Kidney (tissue), 14 donors: ENCODE data around the gene PIP5K1C. TPM values are rescaled to one million over a fixed set of nuclear protein-coding genes. Genes with fewer than 3 reads are reported as not detected.
"Not testable (repeated sequence)": the region's sequence is repeated elsewhere in the genome, so short reads cannot be mapped to it uniquely, and the experiment has no call there.

Source experiments
- DNase-seq, 5 donors: peaks; one replicate each; pipeline ENCODE4 v3.0.0-alpha.2; 2013 to 2020
- FAIRE-seq: peaks from 2 replicates; lab custom pipeline; 2012; peaks lifted over from hg19 to GRCh38; lab: Jason Lieb, UNC
- H3K27ac ChIP-seq, 2 donors: one replicate each; pipeline ENCODE4 v1.7.0; 2013; ENCODE audit warnings: low read depth in 2 of 2, low read length in 2 of 2, inconsistent platforms in 1 of 2
- H3K27me3 ChIP-seq: one replicate; pipeline ENCODE4 v1.7.1; 2013; ENCODE audit warnings: low read length, inconsistent platforms; ENCODE audit not compliant: control insufficient read depth, insufficient read depth
- H3K36me3 ChIP-seq, 3 donors: one replicate each; pipeline versions ENCODE4 v1.7.0 to v1.7.1; 2013; ENCODE audit warnings: low read length in 3 of 3, control low read depth in 1 of 3, inconsistent platforms in 1 of 3; ENCODE audit not compliant: insufficient read depth in 3 of 3, control insufficient read depth in 2 of 3
- H3K4me1 ChIP-seq, 3 donors: one replicate each; pipeline versions ENCODE4 v1.7.0 to v1.7.1; 2013; ENCODE audit warnings: low read length in 3 of 3, inconsistent platforms in 1 of 3, low read depth in 1 of 3; ENCODE audit not compliant: control insufficient read depth in 2 of 3, insufficient read depth in 2 of 3
- H3K4me3 ChIP-seq, 3 donors: one replicate each; pipeline versions ENCODE4 v1.7.0 to v1.8.1; 2013; ENCODE audit warnings: low read length in 3 of 3, control low read depth in 1 of 3, inconsistent platforms in 1 of 3
- H3K9ac ChIP-seq, 3 donors: one replicate each; pipeline versions ENCODE4 v1.7.0 to v1.7.1; 2013; ENCODE audit warnings: low read length in 3 of 3, control low read depth in 1 of 3, inconsistent platforms in 1 of 3
- H3K9me3 ChIP-seq, 3 donors: one replicate each; pipeline versions ENCODE4 v1.7.0 to v1.7.1; 2013; ENCODE audit warnings: low read length in 3 of 3, control low read depth in 1 of 3, inconsistent platforms in 1 of 3; ENCODE audit not compliant: control insufficient read depth in 2 of 3, insufficient read depth in 1 of 3
- intact Hi-C: fragments of 100-400 bp; cut with DNase I; formaldehyde crosslinking; loops from one replicate; pipeline ENCODE4 v1.11.1; 2022
- polyA plus RNA-seq: library from polyadenylated mRNA; stranded (reverse); fragments of 350-450 nt; fragmentation: Illumina TruSeq; extraction: RNeasy Lipid Tissue Mini Kit (QIAGEN cat#74804); gene quantifications from one replicate; pipeline ENCODE4 v1.2.3, GENCODE V29; 2014; ENCODE audit warnings: low read depth, low replicate concordance; ENCODE audit not compliant: insufficient read depth
- total RNA-seq: library from RNA; stranded (reverse); fragmentation: NEBNext Ultra II Directional; extraction: Animal tissue kit (Norgen Biotek cat#: 25700); gene quantifications from one replicate; pipeline ENCODE4 v1.2.1, GENCODE V29; 2021
- TF ChIP-seq, protein P1 (sequence below): IDR thresholded peaks from 3 replicates; pipeline ENCODE4 v1.5.1; 2012; ENCODE audit warnings: mild to moderate bottlenecking, moderate library complexity, borderline replicate concordance; ENCODE audit not compliant: insufficient read depth; ENCODE audit errors: extremely low read depth
- donor health status: control.
- donor health status: control.
- donor health status: control.
- donor health status: control.
- donor health status: control.
- donor health status: DM: yes; HTN: yes; CAD: no.
- donor health status: Normal renal cell carcinoma (clear cell type).

Gene PIP5K1C
- total and polyA plus RNA-seq, 2 donors from 2014 or later: 11.2 to 35.6 TPM

DNA sequence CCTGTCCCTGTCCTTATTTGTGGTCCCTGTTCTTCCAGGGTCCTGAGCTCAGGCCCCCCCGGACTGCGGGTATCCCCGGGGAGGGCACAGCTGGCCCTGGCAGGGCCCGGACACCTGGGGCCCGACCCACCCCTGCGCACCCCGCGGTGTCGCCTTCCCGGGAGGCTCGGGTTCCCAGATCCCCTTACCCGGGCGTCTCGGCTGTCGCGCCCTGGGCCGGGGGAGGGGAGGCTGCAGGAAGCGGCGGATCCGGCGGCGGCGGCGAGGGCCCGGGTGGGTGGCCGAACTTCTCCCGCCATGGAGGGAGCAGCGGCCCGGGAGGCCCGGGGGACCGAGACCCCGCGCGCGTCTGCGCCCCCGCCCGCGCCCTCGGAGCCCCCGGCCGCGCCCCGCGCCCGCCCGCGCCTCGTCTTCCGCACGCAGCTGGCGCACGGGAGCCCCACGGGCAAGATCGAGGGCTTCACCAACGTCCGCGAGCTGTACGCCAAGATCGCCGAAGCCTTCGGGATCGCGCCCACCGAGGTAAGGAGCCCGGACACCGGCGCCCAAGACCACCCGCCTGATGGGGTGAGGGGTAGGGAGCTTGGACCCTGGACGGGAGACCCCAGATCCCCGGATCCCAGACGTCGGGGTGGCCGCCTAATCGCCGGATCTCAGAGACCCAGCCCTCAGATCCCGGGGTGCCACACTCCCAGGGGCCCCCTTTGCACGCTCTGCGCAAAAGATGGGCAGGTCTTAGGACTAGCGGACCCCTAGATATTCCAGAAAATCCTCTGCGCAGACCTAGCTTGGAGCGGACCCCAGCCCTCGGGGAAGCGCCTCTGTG, 114.8 kb downstream of the PIP5K1C start, which contains the start of gene GIPC3:
TSS of gene GIPC3 (plus strand) at position 178 of the 826 bp plus-strand sequence. CDS start at position 298, 120 bp downstream.
- FAIRE-seq: no peak
- H3K27ac ChIP-seq: peak within 1 kb of the TSS in 1 of 2 donors; percentile 60

DNA sequence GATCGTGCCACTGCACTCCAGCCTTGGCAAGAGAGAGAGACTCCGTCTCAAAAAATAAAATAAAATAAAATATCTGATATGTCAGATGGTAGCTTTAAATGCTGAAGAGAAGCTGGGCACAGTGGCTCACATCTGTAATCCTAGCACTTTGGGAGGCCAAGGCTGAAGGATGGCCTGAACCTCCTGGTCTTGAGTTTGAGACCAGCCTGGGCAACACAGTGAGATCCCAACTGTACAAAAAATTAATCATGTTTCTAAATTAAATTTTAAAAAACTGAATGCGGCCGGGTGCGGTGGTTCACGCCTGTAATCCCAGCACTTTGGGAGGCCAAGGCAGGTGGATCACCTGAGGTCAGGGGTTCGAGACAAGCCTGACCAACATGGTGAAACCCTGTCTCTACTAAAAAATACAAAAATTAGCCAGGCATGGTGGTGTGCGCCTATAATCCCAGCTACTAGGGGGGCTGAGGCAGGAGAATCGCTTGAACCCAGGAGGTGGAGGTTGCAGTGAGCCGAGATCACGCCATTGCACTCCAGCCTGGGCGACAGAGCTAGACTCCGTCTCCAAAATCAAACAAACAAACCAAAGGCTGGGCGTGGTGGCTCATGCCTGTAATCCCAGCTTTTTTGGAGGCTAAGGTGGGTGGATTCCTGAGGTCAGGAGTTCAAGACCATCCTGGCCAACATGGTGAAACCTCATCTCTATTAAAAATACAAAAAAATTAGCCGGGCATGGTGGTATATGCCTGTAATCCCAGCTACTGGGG, 116.0 kb downstream of the PIP5K1C start:
- H3K4me3 ChIP-seq, H3K4me1 ChIP-seq, DNase-seq, FAIRE-seq, H3K27me3 ChIP-seq, H3K27ac ChIP-seq, H3K36me3 ChIP-seq, H3K9me3 ChIP-seq, intact Hi-C loops, H3K9ac ChIP-seq: not testable (repeated sequence)

More for the DNA sequence above, 114.8 kb downstream of the PIP5K1C start, which contains the start of gene GIPC3:
- intact Hi-C loops: no loop called here
- peak within 1 kb of the TSS in 1 of 3 donors; percentile 49 for H3K4me3 ChIP-seq
- H3K9me3 ChIP-seq: no peaks in the 10 kb centered on the region
- H3K9ac ChIP-seq: peak within 1 kb of the TSS in 2 of 3 donors; percentile 16 to 34
- H3K36me3 ChIP-seq: no peaks in the 10 kb centered on the region
- no peak for DNase-seq
- H3K4me1 ChIP-seq: no peaks in the 10 kb centered on the region
- no peaks in the 10 kb centered on the region for H3K27me3 ChIP-seq
- TF ChIP-seq, protein P1, sequence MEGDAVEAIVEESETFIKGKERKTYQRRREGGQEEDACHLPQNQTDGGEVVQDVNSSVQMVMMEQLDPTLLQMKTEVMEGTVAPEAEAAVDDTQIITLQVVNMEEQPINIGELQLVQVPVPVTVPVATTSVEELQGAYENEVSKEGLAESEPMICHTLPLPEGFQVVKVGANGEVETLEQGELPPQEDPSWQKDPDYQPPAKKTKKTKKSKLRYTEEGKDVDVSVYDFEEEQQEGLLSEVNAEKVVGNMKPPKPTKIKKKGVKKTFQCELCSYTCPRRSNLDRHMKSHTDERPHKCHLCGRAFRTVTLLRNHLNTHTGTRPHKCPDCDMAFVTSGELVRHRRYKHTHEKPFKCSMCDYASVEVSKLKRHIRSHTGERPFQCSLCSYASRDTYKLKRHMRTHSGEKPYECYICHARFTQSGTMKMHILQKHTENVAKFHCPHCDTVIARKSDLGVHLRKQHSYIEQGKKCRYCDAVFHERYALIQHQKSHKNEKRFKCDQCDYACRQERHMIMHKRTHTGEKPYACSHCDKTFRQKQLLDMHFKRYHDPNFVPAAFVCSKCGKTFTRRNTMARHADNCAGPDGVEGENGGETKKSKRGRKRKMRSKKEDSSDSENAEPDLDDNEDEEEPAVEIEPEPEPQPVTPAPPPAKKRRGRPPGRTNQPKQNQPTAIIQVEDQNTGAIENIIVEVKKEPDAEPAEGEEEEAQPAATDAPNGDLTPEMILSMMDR: no peak

DNA sequence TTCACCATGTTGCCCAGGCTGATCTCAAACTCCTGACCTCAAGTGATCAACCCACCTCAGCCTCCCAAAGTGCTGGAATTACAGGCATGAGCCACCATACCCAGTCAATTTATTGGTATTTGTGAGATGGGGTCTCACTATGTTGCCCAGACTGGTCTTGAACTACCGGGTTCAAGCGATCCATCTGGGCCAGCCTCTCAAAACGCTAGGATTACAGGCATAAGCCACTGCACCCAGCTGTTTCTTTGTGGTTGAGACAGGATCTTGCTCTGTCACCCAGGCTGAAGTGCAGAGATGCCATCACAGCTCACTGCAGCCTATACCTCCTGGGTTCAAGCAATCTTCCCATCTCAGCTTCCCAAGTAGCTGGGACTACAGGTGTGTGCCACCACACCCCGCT, 118.5 kb downstream of the PIP5K1C start:
- H3K4me1 ChIP-seq, H3K27ac ChIP-seq, H3K36me3 ChIP-seq, intact Hi-C loops, H3K27me3 ChIP-seq, H3K9ac ChIP-seq, FAIRE-seq, DNase-seq, H3K9me3 ChIP-seq, H3K4me3 ChIP-seq: not testable (repeated sequence)

Other genes starting within 250 kb of the PIP5K1C start
- gene SMIM24, start 219.9 kb downstream of the PIP5K1C start, total RNA-seq: 49.8 TPM
- gene SMIM24, start 219.9 kb downstream of the PIP5K1C start, polyA plus RNA-seq: 1,108 TPM
- not detected for gene SMIM44, start 217.0 kb downstream of the PIP5K1C start, total RNA-seq
- gene SMIM44, start 217.0 kb downstream of the PIP5K1C start, polyA plus RNA-seq: not detected
- gene DOHH, start 199.8 kb downstream of the PIP5K1C start, total RNA-seq: 12.2 TPM
- gene DOHH, start 199.8 kb downstream of the PIP5K1C start, polyA plus RNA-seq: 20.2 TPM
- 48.0 TPM for gene FZR1, start 194.2 kb downstream of the PIP5K1C start, total RNA-seq
- 28.4 TPM for gene FZR1, start 194.2 kb downstream of the PIP5K1C start, polyA plus RNA-seq
- gene TEKTIP1, start 161.3 kb downstream of the PIP5K1C start, total RNA-seq: 9.2 TPM
- 1.2 TPM for gene TEKTIP1, start 161.3 kb downstream of the PIP5K1C start, polyA plus RNA-seq
- gene MFSD12, start 142.9 kb downstream of the PIP5K1C start, total RNA-seq: 124 TPM
- 113 TPM for gene MFSD12, start 142.9 kb downstream of the PIP5K1C start, polyA plus RNA-seq
- 69.7 TPM for gene HMG20B, start 127.5 kb downstream of the PIP5K1C start, total RNA-seq
- 82.6 TPM for gene HMG20B, start 127.5 kb downstream of the PIP5K1C start, polyA plus RNA-seq
- gene GIPC3, start 115.0 kb downstream of the PIP5K1C start, total RNA-seq: 2.1 TPM
- gene GIPC3, start 115.0 kb downstream of the PIP5K1C start, polyA plus RNA-seq: 2.1 TPM
- 6.7 TPM for gene TBXA2R, start 93.6 kb downstream of the PIP5K1C start, total RNA-seq
- gene TBXA2R, start 93.6 kb downstream of the PIP5K1C start, polyA plus RNA-seq: 8.8 TPM
- 23.9 TPM for gene CACTIN, start 73.7 kb downstream of the PIP5K1C start, total RNA-seq
- gene CACTIN, start 73.7 kb downstream of the PIP5K1C start, polyA plus RNA-seq: 11.6 TPM
- 26.5 TPM for gene TJP3, start 7.9 kb upstream of the PIP5K1C start, total RNA-seq
- 32.5 TPM for gene TJP3, start 7.9 kb upstream of the PIP5K1C start, polyA plus RNA-seq
- gene APBA3, start 61.2 kb upstream of the PIP5K1C start, total RNA-seq: 27.5 TPM
- gene APBA3, start 61.2 kb upstream of the PIP5K1C start, polyA plus RNA-seq: 17.1 TPM
- 57.6 TPM for gene MRPL54, start 62.2 kb upstream of the PIP5K1C start, total RNA-seq
- gene MRPL54, start 62.2 kb upstream of the PIP5K1C start, polyA plus RNA-seq: 151 TPM
- not detected for gene RAX2, start 71.8 kb upstream of the PIP5K1C start, total RNA-seq
- gene RAX2, start 71.8 kb upstream of the PIP5K1C start, polyA plus RNA-seq: not detected
- 2.7 TPM for gene MATK, start 85.9 kb upstream of the PIP5K1C start, total RNA-seq
- gene MATK, start 85.9 kb upstream of the PIP5K1C start, polyA plus RNA-seq: 4.2 TPM
- gene ZFR2, start 168.6 kb upstream of the PIP5K1C start, total RNA-seq: 0.22 TPM
- not detected for gene ZFR2, start 168.6 kb upstream of the PIP5K1C start, polyA plus RNA-seq
- gene ATCAY, start 180.2 kb upstream of the PIP5K1C start, total RNA-seq: 0.16 TPM
- not detected for gene ATCAY, start 180.2 kb upstream of the PIP5K1C start, polyA plus RNA-seq
- 0.69 TPM for gene NMRK2, start 232.6 kb upstream of the PIP5K1C start, total RNA-seq
- 6.1 TPM for gene NMRK2, start 232.6 kb upstream of the PIP5K1C start, polyA plus RNA-seq